Measurements from ENCODE around the gene CELF5.

CELF5 gene

DNA sequence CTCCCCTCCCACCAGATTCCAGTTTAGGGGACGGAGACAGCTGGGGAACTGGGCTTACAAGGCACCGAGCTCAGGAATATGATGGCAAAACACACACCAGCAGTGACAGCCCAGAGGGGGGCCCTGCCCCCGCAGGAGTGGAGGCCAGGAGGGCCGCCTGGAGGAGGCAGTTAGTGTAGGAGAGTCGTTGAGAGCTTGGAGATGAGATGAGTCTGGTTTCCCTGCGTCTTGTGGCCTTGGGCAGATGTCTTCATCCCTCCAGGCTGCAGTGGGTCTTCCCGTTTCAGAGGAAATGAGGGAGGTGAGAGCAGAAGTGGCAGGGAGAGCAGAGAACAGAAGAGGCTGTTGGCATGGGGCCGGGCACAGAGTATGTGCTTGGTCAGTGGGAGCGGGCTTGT, 4.9 kb downstream of the CELF5 start:
- TF ChIP-seq NFIC (IDR thresholded peaks at IDR 0.05) (no peak), TEAD4 (IDR thresholded peaks at IDR 0.05) (no peak), YY1 (IDR thresholded peaks at IDR 0.05; ENCODE audit: low read depth) (no peak), ZBTB7A (IDR thresholded peaks at IDR 0.05; ENCODE audit: low read depth) (no peak)
- TF ChIP-seq, protein P1, sequence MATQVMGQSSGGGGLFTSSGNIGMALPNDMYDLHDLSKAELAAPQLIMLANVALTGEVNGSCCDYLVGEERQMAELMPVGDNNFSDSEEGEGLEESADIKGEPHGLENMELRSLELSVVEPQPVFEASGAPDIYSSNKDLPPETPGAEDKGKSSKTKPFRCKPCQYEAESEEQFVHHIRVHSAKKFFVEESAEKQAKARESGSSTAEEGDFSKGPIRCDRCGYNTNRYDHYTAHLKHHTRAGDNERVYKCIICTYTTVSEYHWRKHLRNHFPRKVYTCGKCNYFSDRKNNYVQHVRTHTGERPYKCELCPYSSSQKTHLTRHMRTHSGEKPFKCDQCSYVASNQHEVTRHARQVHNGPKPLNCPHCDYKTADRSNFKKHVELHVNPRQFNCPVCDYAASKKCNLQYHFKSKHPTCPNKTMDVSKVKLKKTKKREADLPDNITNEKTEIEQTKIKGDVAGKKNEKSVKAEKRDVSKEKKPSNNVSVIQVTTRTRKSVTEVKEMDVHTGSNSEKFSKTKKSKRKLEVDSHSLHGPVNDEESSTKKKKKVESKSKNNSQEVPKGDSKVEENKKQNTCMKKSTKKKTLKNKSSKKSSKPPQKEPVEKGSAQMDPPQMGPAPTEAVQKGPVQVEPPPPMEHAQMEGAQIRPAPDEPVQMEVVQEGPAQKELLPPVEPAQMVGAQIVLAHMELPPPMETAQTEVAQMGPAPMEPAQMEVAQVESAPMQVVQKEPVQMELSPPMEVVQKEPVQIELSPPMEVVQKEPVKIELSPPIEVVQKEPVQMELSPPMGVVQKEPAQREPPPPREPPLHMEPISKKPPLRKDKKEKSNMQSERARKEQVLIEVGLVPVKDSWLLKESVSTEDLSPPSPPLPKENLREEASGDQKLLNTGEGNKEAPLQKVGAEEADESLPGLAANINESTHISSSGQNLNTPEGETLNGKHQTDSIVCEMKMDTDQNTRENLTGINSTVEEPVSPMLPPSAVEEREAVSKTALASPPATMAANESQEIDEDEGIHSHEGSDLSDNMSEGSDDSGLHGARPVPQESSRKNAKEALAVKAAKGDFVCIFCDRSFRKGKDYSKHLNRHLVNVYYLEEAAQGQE (IDR thresholded peaks at IDR 0.05; ENCODE audit: low read depth): no peak

DNA sequence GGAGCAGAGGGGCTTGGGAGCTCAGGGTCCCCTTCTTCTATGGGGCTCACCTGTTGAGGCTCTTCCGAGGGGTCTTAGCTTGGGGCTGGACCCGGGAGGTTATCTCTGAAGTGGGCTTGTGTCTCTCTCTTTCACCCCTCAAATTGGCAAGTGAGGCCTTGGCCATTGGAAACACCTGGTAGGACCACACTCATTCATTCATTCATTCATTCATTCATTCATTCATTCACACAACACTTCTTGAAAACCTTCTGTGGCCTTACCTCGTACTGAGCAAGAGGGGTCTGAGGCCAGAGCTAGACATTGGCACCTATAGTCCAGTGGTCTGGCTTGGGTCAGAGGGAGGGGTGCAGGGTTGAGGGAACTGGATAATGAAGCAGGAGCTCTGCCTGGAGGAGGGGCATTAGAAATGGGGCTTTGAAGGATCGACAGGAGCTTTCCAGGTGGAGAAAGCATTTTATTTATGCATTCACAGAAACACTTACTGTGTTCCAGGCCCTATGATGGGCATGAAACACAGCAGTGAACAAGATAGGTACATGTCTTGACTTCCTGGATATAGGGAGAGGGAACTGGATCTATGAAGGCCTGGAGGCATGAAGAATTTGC, 5.5 kb downstream of the CELF5 start:
- no peak for TF ChIP-seq YY1 (IDR thresholded peaks at IDR 0.05; ENCODE audit: low read depth)
- no peak for TF ChIP-seq TCF12 (IDR thresholded peaks at IDR 0.05; ENCODE audit: low read depth)
- TF ChIP-seq EGR1 (IDR thresholded peaks at IDR 0.05): no peak
- TF ChIP-seq RAD21 (IDR thresholded peaks at IDR 0.05; ENCODE audit: low read depth): no peak
- no peak for TF ChIP-seq EP300 (IDR thresholded peaks at IDR 0.05; ENCODE audit: borderline replicate concordance)

- TF ChIP-seq TCF12 (IDR thresholded peaks at IDR 0.05; ENCODE audit: low read depth): no peak
- TF ChIP-seq ZBTB7A (IDR thresholded peaks at IDR 0.05; ENCODE audit: low read depth): no peak
- no peak for TF ChIP-seq YY1 (IDR thresholded peaks at IDR 0.05; ENCODE audit: low read depth)
- no peak for TF ChIP-seq CEBPB (IDR thresholded peaks at IDR 0.05)
Measured at GRCh38 chr19:3231288-3231687, 6.8 kb downstream of the CELF5 start.

- TF ChIP-seq, protein P1 (IDR thresholded peaks at IDR 0.05; ENCODE audit: low read depth): no peak
- TF ChIP-seq ZBTB7A (IDR thresholded peaks at IDR 0.05; ENCODE audit: low read depth) (no peak), RAD21 (IDR thresholded peaks at IDR 0.05; ENCODE audit: low read depth) (no peak), EGR1 (IDR thresholded peaks at IDR 0.05) (no peak), MAX (IDR thresholded peaks at IDR 0.05) (no peak), EP300 (IDR thresholded peaks at IDR 0.05; ENCODE audit: borderline replicate concordance) (no peak), TAF1 (IDR thresholded peaks at IDR 0.05; ENCODE audit: low read depth) (no peak), TEAD4 (IDR thresholded peaks at IDR 0.05) (no peak)
Measured at GRCh38 chr19:3233116-3233515, 8.7 kb downstream of the CELF5 start.

DNA sequence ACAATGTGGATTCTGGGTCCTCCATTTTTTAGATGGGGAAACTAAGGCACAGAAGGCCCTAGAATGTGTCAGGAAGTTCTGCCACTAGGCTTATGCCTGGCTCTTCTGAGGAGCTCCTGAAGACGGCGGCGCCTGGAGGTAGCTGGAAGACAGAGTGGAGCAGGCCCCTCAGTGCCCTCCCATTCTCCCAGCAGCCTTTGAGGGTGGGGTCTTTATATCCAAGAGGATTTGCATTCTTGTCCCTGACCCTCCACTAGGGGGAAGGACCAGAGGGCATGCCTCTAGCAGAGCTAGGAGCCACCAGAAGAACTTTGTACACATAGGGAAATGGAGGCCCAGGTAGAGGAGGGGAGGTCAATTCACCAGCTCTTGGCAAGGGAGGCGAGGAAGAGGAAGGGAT, 9.4 kb downstream of the CELF5 start:
- TF ChIP-seq, protein P1 (IDR thresholded peaks at IDR 0.05; ENCODE audit: low read depth): no peak
- no peak for TF ChIP-seq NFIC (IDR thresholded peaks at IDR 0.05)
- no peak for TF ChIP-seq YY1 (IDR thresholded peaks at IDR 0.05; ENCODE audit: low read depth)
- TF ChIP-seq TCF12 (IDR thresholded peaks at IDR 0.05; ENCODE audit: low read depth): no peak
- TF ChIP-seq CREB1 (IDR thresholded peaks at IDR 0.05; ENCODE audit: low read depth): no peak
- TF ChIP-seq MAX (IDR thresholded peaks at IDR 0.05): no peak
- no peak for TF ChIP-seq CEBPB (IDR thresholded peaks at IDR 0.05)
- TF ChIP-seq RAD21 (IDR thresholded peaks at IDR 0.05; ENCODE audit: low read depth): no peak
- TF ChIP-seq TAF1 (IDR thresholded peaks at IDR 0.05; ENCODE audit: low read depth): no peak
- TF ChIP-seq EP300 (IDR thresholded peaks at IDR 0.05; ENCODE audit: borderline replicate concordance): no peak
- no peak for TF ChIP-seq ZBTB7A (IDR thresholded peaks at IDR 0.05; ENCODE audit: low read depth)
- no peak for TF ChIP-seq USF1 (IDR thresholded peaks at IDR 0.05)
- TF ChIP-seq FOXM1 (IDR thresholded peaks at IDR 0.05; ENCODE audit: borderline replicate concordance, low read depth): no peak
- TF ChIP-seq EGR1 (IDR thresholded peaks at IDR 0.05): no peak
- TF ChIP-seq TEAD4 (IDR thresholded peaks at IDR 0.05): no peak

All from Ishikawa (cell line).